ENCODE data around the gene KCNG2.

The KCNG2 gene

DNA sequence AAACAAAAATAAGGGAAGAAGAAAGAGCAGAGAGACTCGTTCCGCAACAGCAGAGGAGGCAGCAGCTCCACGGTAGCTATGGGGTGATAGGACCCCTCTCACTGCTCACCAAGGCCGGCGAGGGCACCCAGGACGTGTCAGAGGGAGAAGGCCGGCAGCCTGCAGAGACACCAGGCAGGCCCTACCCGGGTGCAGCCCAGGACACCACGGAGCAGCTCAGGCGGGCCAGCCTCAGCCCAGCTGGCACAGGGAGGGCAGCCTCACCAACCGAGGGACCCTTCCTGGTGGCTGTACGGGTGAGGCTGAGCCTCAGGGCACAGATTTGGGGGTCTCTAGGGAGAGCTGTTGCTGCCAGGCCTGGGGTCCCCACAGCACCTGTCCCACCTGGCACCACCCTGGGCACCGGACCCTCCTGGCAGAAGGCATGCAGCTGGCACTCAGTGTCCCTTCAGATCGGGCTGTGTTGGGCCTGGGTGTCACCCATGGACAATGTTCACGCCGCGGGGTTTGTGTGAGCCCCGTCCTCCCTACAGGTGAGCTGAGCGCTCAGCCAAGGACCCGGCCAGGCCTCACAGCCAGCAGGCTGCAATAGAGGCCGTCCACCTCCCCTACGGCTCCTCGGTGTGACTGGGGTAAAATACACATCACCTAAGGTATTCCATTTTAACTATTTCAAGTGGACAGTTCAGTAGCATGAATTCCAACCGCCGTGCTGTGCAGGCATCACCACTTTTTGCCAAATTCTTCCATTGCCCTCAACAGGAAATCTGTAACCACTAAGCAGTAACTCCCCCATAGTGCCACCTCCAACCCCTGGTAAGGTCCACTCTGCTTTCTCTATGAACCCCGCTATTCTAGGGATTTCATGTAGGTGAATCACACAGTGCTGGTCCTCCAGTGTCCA, 21.6 kb downstream of the KCNG2 start:
- no peak for TF ChIP-seq CTCF (IDR thresholded peaks at IDR 0.05; ENCODE audit: low read depth, low read length, missing control alignments)
- H3K4me3 ChIP-seq (replicated peaks; ENCODE audit: low read depth, low read length), result no peak overlapping the region
- no peak for DNase-seq (ENCODE audit: extremely low read depth, low read depth)

- no peak for DNase-seq (ENCODE audit: extremely low read depth, low read depth)
- no peak overlapping the region for H3K4me3 ChIP-seq (replicated peaks; ENCODE audit: low read depth, low read length)
- no peak for TF ChIP-seq CTCF (IDR thresholded peaks at IDR 0.05; ENCODE audit: low read depth, low read length, missing control alignments)
Observed at GRCh38 chr18:79819968-79820351, 22.2 kb downstream of the KCNG2 start.

DNA sequence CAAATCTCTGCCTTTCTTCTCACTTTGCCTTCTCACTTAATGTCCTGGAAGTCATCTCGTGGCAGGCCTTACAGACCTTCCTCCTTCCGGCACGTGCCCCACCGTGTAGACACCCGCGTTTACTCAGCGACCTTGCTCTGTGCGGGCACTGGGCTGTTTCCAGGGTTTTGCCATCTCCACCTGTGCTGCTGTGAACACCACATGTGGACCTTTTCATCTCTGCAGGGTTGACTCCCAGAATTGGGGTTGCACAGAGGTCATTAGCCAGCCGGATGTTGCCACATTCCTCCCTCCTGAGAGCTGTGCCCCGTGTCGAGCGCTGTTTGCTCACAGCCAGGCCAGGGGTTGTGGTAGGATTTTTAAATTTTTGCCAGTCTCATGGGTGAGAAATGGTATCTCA, 25.4 kb downstream of the KCNG2 start:
- TF ChIP-seq CTCF (IDR thresholded peaks at IDR 0.05; ENCODE audit: low read depth, low read length, missing control alignments), result no peak
- H3K4me3 ChIP-seq (replicated peaks; ENCODE audit: low read depth, low read length), result no peak overlapping the region
- DNase-seq (ENCODE audit: extremely low read depth, low read depth), result no peak

DNA sequence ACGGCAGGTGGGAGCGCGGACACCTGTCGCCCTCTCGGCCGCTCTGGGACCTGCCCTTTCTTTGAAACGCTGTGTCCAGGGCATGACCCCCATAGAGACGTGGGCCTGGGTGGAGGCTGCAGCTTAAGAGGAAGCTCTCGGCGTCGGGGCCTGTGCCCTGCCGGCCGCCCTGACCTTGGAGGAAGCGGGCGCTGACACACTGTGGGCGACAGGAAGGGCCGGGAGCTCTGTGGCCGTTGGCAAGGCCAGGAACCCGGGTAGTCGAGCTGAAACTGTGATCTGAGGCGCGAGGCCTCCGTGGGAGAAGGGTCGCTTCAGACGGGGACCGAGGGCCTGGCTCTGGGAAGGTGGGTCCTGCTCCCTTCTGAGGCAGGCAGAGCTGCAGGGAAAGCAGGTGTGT, 28.2 kb downstream of the KCNG2 start:
- H3K4me3 ChIP-seq (replicated peaks; ENCODE audit: low read depth, low read length), result no peak overlapping the region
- TF ChIP-seq CTCF (IDR thresholded peaks at IDR 0.05; ENCODE audit: low read depth, low read length, missing control alignments), result no peak
- no peak for DNase-seq (ENCODE audit: extremely low read depth, low read depth)

- no peak for DNase-seq (ENCODE audit: extremely low read depth, low read depth)
- no peak overlapping the region for H3K4me3 ChIP-seq (replicated peaks; ENCODE audit: low read depth, low read length)
- TF ChIP-seq CTCF (IDR thresholded peaks at IDR 0.05; ENCODE audit: low read depth, low read length, missing control alignments), result no peak
Observed at GRCh38 chr18:79826966-79827365, 29.2 kb downstream of the KCNG2 start.

DNA sequence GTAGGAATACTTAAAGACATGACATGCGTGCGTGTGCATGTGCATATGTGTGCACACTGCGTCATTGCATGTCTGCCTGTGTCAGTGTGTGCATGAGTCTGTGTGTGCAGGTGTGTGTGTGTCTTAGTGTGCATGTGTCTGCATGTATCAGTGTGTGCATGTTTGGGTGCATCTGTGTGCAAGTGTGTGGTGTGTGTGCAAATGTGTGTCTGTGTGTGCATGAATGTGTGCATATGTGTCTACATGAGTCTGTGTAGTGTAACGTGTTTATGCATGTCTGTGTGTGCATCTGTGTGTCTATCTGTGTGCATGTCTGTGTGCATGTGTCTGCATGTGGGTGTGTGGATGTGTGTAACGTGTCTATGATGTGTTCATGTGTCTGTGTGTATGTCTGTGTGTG, 30.5 kb downstream of the KCNG2 start:
- TF ChIP-seq CTCF (IDR thresholded peaks at IDR 0.05; ENCODE audit: low read depth, low read length, missing control alignments), result no peak
- no peak overlapping the region for H3K4me3 ChIP-seq (replicated peaks; ENCODE audit: low read depth, low read length)
- no peak for DNase-seq (ENCODE audit: extremely low read depth, low read depth)

Measured in HFF-Myc (cell line).